Activated naive CD4-positive, alpha-beta T cell treated with anti-CD3 and anti-CD28 coated beads, Interleukin-2, amount 50 U/mL, for 24 hours (primary cell): Measurements from ENCODE around the gene PPP2R2C.

Experiments
- H3K27ac Mint-ChIP-seq: one replicate; pipeline ENCODE4 v1.8.0; 2021; ENCODE audit warnings: mild to moderate bottlenecking, mixed read lengths
- H3K27me3 Mint-ChIP-seq: one replicate; pipeline ENCODE4 v1.8.0; 2021; ENCODE audit warnings: mixed read lengths
- H3K36me3 Mint-ChIP-seq: one replicate; pipeline ENCODE4 v1.8.0; 2021; ENCODE audit warnings: mixed read lengths
- H3K4me1 Mint-ChIP-seq: one replicate; pipeline ENCODE4 v1.8.0; 2021; ENCODE audit warnings: mixed read lengths
- H3K4me3 Mint-ChIP-seq: one replicate; pipeline ENCODE4 v1.8.0; 2021; ENCODE audit warnings: mild to moderate bottlenecking, mixed read lengths
- H3K9me3 Mint-ChIP-seq: one replicate; pipeline ENCODE4 v1.8.0; 2021; ENCODE audit warnings: mixed read lengths

The PPP2R2C gene

DNA sequence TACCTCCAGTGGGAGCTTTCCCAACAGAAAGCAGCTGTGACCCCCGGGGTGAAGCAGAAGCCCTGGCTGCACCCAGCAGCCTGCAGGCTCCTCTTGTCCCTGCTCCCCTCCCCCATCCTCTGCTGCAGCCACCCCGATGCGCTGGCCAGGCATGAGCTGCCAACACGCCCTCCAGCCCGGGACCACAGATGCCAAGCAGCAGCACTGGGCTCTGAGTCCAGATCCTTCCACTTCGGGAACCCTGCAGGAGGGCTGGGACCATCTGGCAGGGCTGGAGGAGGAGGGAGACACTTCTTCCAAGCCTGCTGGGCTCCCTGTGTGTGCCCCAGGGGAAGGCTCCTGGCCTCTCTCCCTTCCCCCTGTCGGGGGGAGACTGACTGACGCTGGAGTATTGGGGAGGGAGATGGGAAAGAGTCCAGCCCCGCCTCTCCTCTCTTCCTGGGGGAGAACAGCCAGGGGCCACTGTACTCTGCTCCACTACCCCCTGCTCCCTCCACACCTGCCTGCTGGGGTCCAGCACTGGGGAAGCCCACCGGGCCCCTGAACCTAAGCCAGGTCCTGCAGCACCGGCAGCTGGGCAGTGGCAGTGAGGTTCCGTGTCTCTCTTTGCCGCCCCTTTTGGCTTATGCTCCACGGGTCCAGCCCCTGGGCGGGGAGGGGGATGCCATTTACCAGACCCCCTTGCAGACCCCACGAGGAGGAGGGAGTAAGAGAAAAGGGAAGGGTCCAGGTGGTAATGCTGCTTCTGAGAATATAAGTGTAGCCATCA is 55.7 kb downstream of the PPP2R2C start:
- Mint-ChIP-seq H3K4me3 (no peak overlapping the region), H3K4me1 (no peaks in the 10 kb centered on the region), H3K36me3 (no peaks in the 10 kb centered on the region), H3K27me3 (no peaks in the 10 kb centered on the region), H3K9me3 (no peaks in the 10 kb centered on the region), H3K27ac (no peak overlapping the region)

- no peaks in the 10 kb centered on the region for H3K36me3 Mint-ChIP-seq
- H3K27ac Mint-ChIP-seq = no peak overlapping the region
- H3K4me1 Mint-ChIP-seq = no peaks in the 10 kb centered on the region
- no peak overlapping the region for H3K4me3 Mint-ChIP-seq
- no peaks in the 10 kb centered on the region for H3K27me3 Mint-ChIP-seq
- no peaks in the 10 kb centered on the region for H3K9me3 Mint-ChIP-seq
These were observed 57.2 kb downstream of the PPP2R2C start for GRCh38 chr4:6415031-6415705.

GRCh38 chr4:6414578-6414977 is 57.8 kb downstream of the PPP2R2C start:
- H3K4me1 Mint-ChIP-seq = no peaks in the 10 kb centered on the region

DNA sequence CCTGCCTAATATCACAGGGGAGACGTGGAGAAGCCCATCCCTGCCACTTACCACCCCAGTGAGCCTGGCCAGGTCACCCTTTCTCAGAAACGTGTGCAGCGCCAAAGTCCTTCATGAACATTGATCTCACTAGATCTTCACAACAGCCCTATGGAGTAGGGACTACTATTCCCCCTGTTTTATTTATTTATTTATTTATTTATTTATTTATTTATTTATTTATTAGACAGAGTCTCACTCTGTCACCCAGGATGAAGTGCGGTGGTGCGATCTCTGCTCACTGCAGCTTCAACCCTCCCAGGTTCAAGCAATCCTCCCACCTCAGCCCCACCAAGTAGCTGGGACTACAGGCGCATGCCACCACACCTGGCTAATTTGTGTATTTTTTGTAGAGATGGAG is 61.8 kb downstream of the PPP2R2C start:
- H3K36me3 Mint-ChIP-seq = no peaks in the 10 kb centered on the region
- H3K27ac Mint-ChIP-seq = no peak overlapping the region
- H3K27me3 Mint-ChIP-seq = peaks cover 3% of the 10 kb centered on the region
- H3K4me3 Mint-ChIP-seq = no peak overlapping the region
- no peaks in the 10 kb centered on the region for H3K9me3 Mint-ChIP-seq
- H3K4me1 Mint-ChIP-seq = no peaks in the 10 kb centered on the region

More at GRCh38 chr4:6414578-6414977, 57.8 kb downstream of the PPP2R2C start:
- H3K27me3 Mint-ChIP-seq = no peaks in the 10 kb centered on the region
- no peaks in the 10 kb centered on the region for H3K36me3 Mint-ChIP-seq
- no peaks in the 10 kb centered on the region for H3K9me3 Mint-ChIP-seq
- no peak overlapping the region for H3K27ac Mint-ChIP-seq
- no peak overlapping the region for H3K4me3 Mint-ChIP-seq

DNA sequence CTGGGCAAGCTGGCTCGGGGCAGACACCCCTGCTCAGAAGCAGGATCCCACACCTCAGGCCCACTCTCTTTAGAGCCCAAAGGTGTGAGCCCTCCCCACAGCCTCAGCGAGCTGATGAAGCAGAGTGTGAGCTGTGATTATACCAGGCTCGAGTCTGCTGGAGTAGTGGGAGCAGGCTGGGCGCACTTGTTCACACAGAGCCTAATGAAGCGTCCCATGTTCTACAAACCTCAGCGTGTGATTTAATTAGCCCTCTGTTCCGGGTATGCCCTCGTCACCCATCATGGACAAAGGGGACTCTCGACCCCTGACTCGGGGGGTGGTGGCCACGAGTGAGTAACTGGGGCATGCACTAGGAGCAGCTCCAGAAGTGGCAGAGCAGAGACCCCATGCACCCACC is 62.3 kb downstream of the PPP2R2C start:
- H3K27ac Mint-ChIP-seq = no peak overlapping the region
- no peaks in the 10 kb centered on the region for H3K4me1 Mint-ChIP-seq
- no peak overlapping the region for H3K4me3 Mint-ChIP-seq
- H3K9me3 Mint-ChIP-seq = no peaks in the 10 kb centered on the region
- H3K27me3 Mint-ChIP-seq = peaks cover 7% of the 10 kb centered on the region
- H3K36me3 Mint-ChIP-seq = no peaks in the 10 kb centered on the region

- Mint-ChIP-seq H3K4me1 (no peaks in the 10 kb centered on the region), H3K27me3 (peaks cover 11% of the 10 kb centered on the region), H3K36me3 (no peaks in the 10 kb centered on the region), H3K27ac (no peak overlapping the region), H3K9me3 (no peaks in the 10 kb centered on the region), H3K4me3 (no peak overlapping the region)
These were observed 63.0 kb downstream of the PPP2R2C start for GRCh38 chr4:6409381-6409780.

GRCh38 chr4:6408263-6408662 is 64.2 kb downstream of the PPP2R2C start:
- Mint-ChIP-seq H3K4me3 (no peak overlapping the region), H3K36me3 (peaks cover 2% of the 10 kb centered on the region), H3K27me3 (peaks cover 15% of the 10 kb centered on the region), H3K27ac (no peak overlapping the region), H3K4me1 (no peaks in the 10 kb centered on the region), H3K9me3 (no peaks in the 10 kb centered on the region)

DNA sequence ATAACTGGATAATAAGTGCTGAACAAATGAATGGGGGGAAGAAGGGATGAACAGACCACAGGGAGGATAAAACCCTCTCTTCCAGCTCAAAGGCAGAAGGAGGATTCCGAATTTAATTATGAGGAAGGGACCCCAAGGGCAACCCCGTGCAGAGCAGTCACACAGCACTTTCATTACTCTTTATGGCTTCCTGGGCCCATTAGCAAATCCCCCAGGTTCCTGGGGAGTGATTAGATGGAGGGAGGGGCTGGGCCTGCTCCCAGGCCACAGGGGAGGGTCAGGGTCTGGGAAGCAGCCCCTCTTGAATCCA is 67.1 kb downstream of the PPP2R2C start:
- Mint-ChIP-seq H3K4me1 (no peaks in the 10 kb centered on the region), H3K36me3 (peaks cover 2% of the 10 kb centered on the region), H3K27ac (no peak overlapping the region), H3K27me3 (peaks cover 33% of the 10 kb centered on the region), H3K9me3 (no peaks in the 10 kb centered on the region), H3K4me3 (no peak overlapping the region)

- H3K27ac Mint-ChIP-seq = no peak overlapping the region
- peaks cover 2% of the 10 kb centered on the region for H3K36me3 Mint-ChIP-seq
- no peak overlapping the region for H3K4me3 Mint-ChIP-seq
- no peaks in the 10 kb centered on the region for H3K9me3 Mint-ChIP-seq
- H3K27me3 Mint-ChIP-seq = peaks cover 35% of the 10 kb centered on the region
- H3K4me1 Mint-ChIP-seq = no peaks in the 10 kb centered on the region
These were observed 67.6 kb downstream of the PPP2R2C start for GRCh38 chr4:6404611-6405396.

DNA sequence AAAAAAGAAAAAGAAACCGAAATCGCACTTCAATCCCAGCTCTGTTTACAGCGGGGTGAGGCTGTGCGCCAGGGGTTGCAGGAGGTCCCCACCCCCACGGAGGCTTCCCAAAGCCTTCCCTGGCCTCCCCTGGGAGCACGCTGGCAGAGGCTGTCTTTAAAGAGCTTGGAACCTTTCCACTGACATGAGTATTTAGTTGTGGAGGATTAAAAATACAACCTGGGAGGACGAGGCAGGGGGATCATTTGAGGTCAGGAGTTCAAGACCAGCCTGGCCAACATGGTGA is 69.1 kb downstream of the PPP2R2C start:
- Mint-ChIP-seq H3K36me3 (peaks cover 2% of the 10 kb centered on the region), H3K4me1 (no peaks in the 10 kb centered on the region), H3K4me3 (no peak overlapping the region), H3K27ac (no peak overlapping the region), H3K9me3 (no peaks in the 10 kb centered on the region), H3K27me3 (peaks cover 36% of the 10 kb centered on the region)

- no peaks in the 10 kb centered on the region for H3K4me1 Mint-ChIP-seq
- H3K4me3 Mint-ChIP-seq = no peak overlapping the region
- H3K9me3 Mint-ChIP-seq = no peaks in the 10 kb centered on the region
- H3K27ac Mint-ChIP-seq = no peak overlapping the region
- H3K27me3 Mint-ChIP-seq = peaks cover 36% of the 10 kb centered on the region
- peaks cover 2% of the 10 kb centered on the region for H3K36me3 Mint-ChIP-seq
These were observed 69.6 kb downstream of the PPP2R2C start for GRCh38 chr4:6402566-6403399.

- peaks cover 2% of the 10 kb centered on the region for H3K36me3 Mint-ChIP-seq
- H3K27ac Mint-ChIP-seq = no peak overlapping the region
- peaks cover 38% of the 10 kb centered on the region for H3K27me3 Mint-ChIP-seq
- no peaks in the 10 kb centered on the region for H3K9me3 Mint-ChIP-seq
- H3K4me1 Mint-ChIP-seq = no peaks in the 10 kb centered on the region
- no peak overlapping the region for H3K4me3 Mint-ChIP-seq
These were observed 70.6 kb downstream of the PPP2R2C start for GRCh38 chr4:6401797-6402196.

DNA sequence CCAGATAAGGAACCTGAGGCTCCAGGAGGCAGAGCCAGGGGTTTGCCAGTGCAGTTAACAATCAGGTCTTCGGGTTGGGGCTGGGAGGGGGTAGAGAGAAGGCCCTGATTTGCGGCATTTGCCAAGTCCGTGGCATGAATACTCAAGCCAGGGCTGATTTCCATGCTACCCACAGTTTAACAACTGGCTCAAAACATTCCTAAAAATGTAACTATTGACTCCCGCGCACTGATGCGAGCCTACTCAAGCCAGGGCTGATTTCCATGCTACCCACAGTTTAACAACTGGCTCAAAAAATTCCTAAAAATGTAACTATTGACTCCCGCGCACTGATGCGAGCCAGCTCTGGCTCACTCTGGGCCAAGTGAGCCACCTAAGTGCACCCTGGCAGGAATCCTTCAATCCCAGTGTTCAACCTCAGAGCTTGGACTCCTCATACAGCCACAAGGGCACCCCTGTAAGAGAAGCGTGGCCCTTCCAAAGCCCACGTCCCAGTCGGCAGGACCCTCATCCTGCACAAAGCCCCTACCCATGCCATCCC is 75.6 kb downstream of the PPP2R2C start:
- no peaks in the 10 kb centered on the region for H3K36me3 Mint-ChIP-seq
- H3K27ac Mint-ChIP-seq = no peak overlapping the region
- H3K4me1 Mint-ChIP-seq = no peaks in the 10 kb centered on the region
- no peaks in the 10 kb centered on the region for H3K9me3 Mint-ChIP-seq
- peaks cover 14% of the 10 kb centered on the region for H3K27me3 Mint-ChIP-seq
- no peak overlapping the region for H3K4me3 Mint-ChIP-seq

DNA sequence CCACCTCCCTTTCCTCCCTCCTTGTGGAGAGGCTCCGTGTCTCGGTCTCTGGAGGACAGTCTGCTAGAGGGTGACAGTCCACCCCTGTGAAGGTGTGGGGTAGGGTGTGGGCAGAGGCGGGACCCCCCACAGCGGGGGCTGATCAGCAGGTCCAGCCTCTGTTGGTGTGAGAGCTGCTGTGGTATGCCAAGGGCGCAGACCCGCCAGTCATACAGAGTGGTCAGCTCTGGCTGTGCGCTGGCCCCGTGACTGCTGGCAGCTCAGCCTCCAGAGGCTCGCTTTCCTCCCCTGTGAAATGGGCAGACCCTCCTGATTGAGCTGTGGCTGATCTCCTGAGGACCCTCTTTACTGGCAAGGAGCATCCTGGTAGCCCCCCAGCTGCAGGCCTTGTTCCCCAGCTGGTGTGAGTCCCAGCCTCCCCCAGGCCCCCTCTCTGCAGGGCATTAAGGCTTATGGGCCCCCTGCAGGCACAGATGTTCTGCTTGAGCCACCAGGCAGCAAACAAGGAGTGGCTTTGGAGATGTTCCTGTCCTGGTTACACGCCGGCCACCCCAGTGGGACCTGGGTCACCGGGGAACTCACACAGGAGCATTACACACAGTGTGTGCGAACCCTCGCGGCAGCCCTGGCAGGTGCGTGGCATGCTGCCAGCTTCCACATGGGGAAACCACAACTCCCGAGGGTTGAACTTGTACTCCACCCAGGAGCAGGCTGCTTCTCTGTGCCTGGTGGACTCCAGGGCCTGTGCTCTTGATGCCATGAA is 76.8 kb downstream of the PPP2R2C start:
- no peak overlapping the region for H3K27ac Mint-ChIP-seq
- H3K27me3 Mint-ChIP-seq = peaks cover 8% of the 10 kb centered on the region
- H3K36me3 Mint-ChIP-seq = no peaks in the 10 kb centered on the region
- no peaks in the 10 kb centered on the region for H3K9me3 Mint-ChIP-seq
- no peak overlapping the region for H3K4me3 Mint-ChIP-seq
- no peaks in the 10 kb centered on the region for H3K4me1 Mint-ChIP-seq

DNA sequence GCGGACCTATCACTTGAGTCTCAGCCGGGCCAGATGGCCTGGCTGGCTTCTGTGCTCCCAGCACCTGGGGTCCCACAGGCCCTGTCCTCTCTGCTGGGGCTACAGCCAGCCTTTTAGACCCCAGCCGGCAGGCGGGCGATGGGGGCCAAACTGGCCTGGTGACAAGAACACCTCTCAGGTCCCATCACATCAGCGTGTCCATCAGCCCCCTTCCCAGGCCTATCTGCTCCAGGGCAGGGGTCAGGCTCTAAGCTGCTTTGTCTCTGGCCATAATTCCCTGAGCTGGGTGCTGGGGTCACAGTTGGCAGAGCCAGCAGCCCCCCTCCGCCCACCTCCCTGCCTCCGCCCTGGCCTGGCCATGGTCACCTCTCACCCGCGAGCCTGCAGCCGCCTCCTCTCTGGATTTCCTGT is 77.7 kb downstream of the PPP2R2C start:
- no peaks in the 10 kb centered on the region for H3K9me3 Mint-ChIP-seq
- H3K36me3 Mint-ChIP-seq = no peaks in the 10 kb centered on the region
- peaks cover 3% of the 10 kb centered on the region for H3K27me3 Mint-ChIP-seq
- H3K4me1 Mint-ChIP-seq = no peaks in the 10 kb centered on the region
- no peak overlapping the region for H3K27ac Mint-ChIP-seq
- no peak overlapping the region for H3K4me3 Mint-ChIP-seq
